ENCODE measurements around the gene TMX2. TPM values are rescaled to one million over a fixed set of nuclear protein-coding genes. Genes with fewer than 3 reads are reported as not detected.

TMX2 gene
- total and polyA plus RNA-seq, 9 of the 15 experiments (the other 6 are each of a cell fraction or from before 2014, with no cell fraction given), result 176 to 433 (median 227) TPM

GRCh38 chr11:57698843-57699365 is 13.5 kb upstream of the TMX2 start (continued):
- no peak for TF ChIP-seq ZNF318 (IDR thresholded peaks at IDR 0.05; ENCODE audit: borderline replicate concordance in 1 of 2, low read depth in 1 of 2)
- TF ChIP-seq NCOA6 (IDR thresholded peaks at IDR 0.05), result no peak
- TF ChIP-seq ZNF124 (CRISPR knock-in tag; IDR thresholded peaks at IDR 0.05), result no peak
- no peak for TF ChIP-seq NCOA1 (IDR thresholded peaks at IDR 0.05; ENCODE audit: low read depth)
- no peak for TF ChIP-seq KDM5B (IDR thresholded peaks at IDR 0.05; ENCODE audit: insufficient replicate concordance, low read depth, low read length)
- TF ChIP-seq SNIP1 (IDR thresholded peaks at IDR 0.05; ENCODE audit: low read depth), result no peak
- TF ChIP-seq POLR2G (IDR thresholded peaks at IDR 0.05; ENCODE audit: low read depth, low read length), result peak; percentile 67
- no peak for TF ChIP-seq POLR2B (IDR thresholded peaks at IDR 0.05; ENCODE audit: low read depth, partially characterized antibody)
- 0 out of 2 replicates have a peak, but pooled peaks have one; percentile 11 for TF ChIP-seq SUPT5H (IDR thresholded peaks at IDR 0.05)
- no peak for TF ChIP-seq TCF7L2 (IDR thresholded peaks at IDR 0.05; ENCODE audit: low read depth, low read length)
- TF ChIP-seq ZNF274 (IDR thresholded peaks at IDR 0.05; ENCODE audit: borderline replicate concordance, low read depth, low read length), result no peak
- TF ChIP-seq MTA1 (IDR thresholded peaks at IDR 0.05; ENCODE audit: borderline replicate concordance), result no peak
- TF ChIP-seq FOXJ2 (tag; IDR thresholded peaks at IDR 0.05), result no peak
- TF ChIP-seq RBFOX2 (IDR thresholded peaks at IDR 0.05; ENCODE audit: low read depth, low read length), result peak; percentile 50
- TF ChIP-seq HEY1 (CRISPR knock-in tag; IDR thresholded peaks at IDR 0.05; ENCODE audit: borderline replicate concordance), result no peak
- no peak for TF ChIP-seq ZNF707 (CRISPR knock-in tag; conservative IDR thresholded peaks at IDR 0.05)
- no peak for TF ChIP-seq CBX3 (IDR thresholded peaks at IDR 0.05; ENCODE audit: borderline replicate concordance in 1 of 2, low read length in 2 of 2)
- TF ChIP-seq ZBTB49 (CRISPR knock-in tag; IDR thresholded peaks at IDR 0.05; ENCODE audit: borderline replicate concordance), result no peak
- TF ChIP-seq ZNF217 (CRISPR knock-in tag; IDR thresholded peaks at IDR 0.05), result no peak
- no peak for TF ChIP-seq GTF2E2 (tag; IDR thresholded peaks at IDR 0.05)
